SK-N-MC (cell line): ENCODE results near the gene PHKA1.
"Not testable (repeated sequence)": the region's sequence is repeated elsewhere in the genome, so short reads cannot be mapped to it uniquely, and the experiment has no call there.

Experiments used
- DNase-seq: peaks from one replicate; pipeline ENCODE4 v3.0.0-alpha.2; 2011; ENCODE audit warnings: low read depth, low spot score
- H3K27ac ChIP-seq: fragments of 200-600 bp; sonication (generic); 2 replicates; pipeline ENCODE4 v1.5.1; 2016; ENCODE audit warnings: mixed run types
- H3K36me3 ChIP-seq: fragments of 200-600 bp; sonication (generic); 2 replicates; pipeline ENCODE4 v1.6.1; 2017; ENCODE audit warnings: antibody characterized with exemption, low read length, mixed read lengths; ENCODE audit not compliant: insufficient read depth
- H3K4me3 ChIP-seq: fragments of 200-600 bp; sonication (generic); 2 replicates; pipeline ENCODE4 v1.5.1; 2016
- H3K9ac ChIP-seq: fragments of 200-600 bp; sonication (generic); 2 replicates; pipeline ENCODE4 v1.8.0; 2017; ENCODE audit warnings: mixed run types, mixed read lengths; ENCODE audit not compliant: insufficient read length
- H3K9me3 ChIP-seq: fragments of 200-600 bp; sonication (generic); 2 replicates; pipeline ENCODE4 v1.6.1; 2017; ENCODE audit warnings: low read depth, mild to moderate bottlenecking, antibody characterized with exemption, low read length, moderate library complexity, mixed read lengths
- EZH2 ChIP-seq: fragments of 200-600 bp; sonication (generic); IDR thresholded peaks from one replicate; pipeline ENCODE4 v1.6.1; 2017; ENCODE audit warnings: antibody characterized with exemption
- FOXP2 ChIP-seq: optimal IDR thresholded peaks from 2 replicates; pipeline ENCODE3; 2011; ENCODE audit warnings: mild to moderate bottlenecking, moderate library complexity; ENCODE audit not compliant: insufficient read depth; ENCODE audit errors: extremely low read length, control extremely low read depth
- POLR2AphosphoS5 ChIP-seq: IDR thresholded peaks from 2 replicates; pipeline ENCODE4 v1.6.1; 2012; ENCODE audit warnings: mild to moderate bottlenecking, low read depth, low read length, borderline replicate concordance

The PHKA1 gene

GRCh38 chrX:72620550-72621145, 93.5 kb downstream of the PHKA1 start:
- H3K9ac ChIP-seq: no peak overlapping the region
- no peaks in the 10 kb centered on the region for H3K36me3 ChIP-seq
- H3K4me3 ChIP-seq: no peak overlapping the region
- no peak for TF ChIP-seq POLR2AphosphoS5
- no peak for TF ChIP-seq EZH2
- no peak for TF ChIP-seq FOXP2
- no peak overlapping the region for H3K27ac ChIP-seq
- DNase-seq: no peak
- no peaks in the 10 kb centered on the region for H3K9me3 ChIP-seq

GRCh38 chrX:72609313-72609712, 104.8 kb downstream of the PHKA1 start:
- Histone ChIP-seq H3K9ac (no peak overlapping the region), H3K36me3 (no peaks in the 10 kb centered on the region), H3K9me3 (no peaks in the 10 kb centered on the region), H3K27ac (no peak overlapping the region), H3K4me3 (no peak overlapping the region)
- no peak for DNase-seq
- no peak for TF ChIP-seq EZH2
- TF ChIP-seq FOXP2: no peak
- no peak for TF ChIP-seq POLR2AphosphoS5

GRCh38 chrX:72604705-72605104, 109.4 kb downstream of the PHKA1 start:
- Histone ChIP-seq H3K36me3 (no peaks in the 10 kb centered on the region), H3K9ac (no peak overlapping the region), H3K27ac (no peak overlapping the region), H3K9me3 (no peaks in the 10 kb centered on the region), H3K4me3 (no peak overlapping the region)
- no peak for DNase-seq
- no peak for TF ChIP-seq EZH2
- no peak for TF ChIP-seq POLR2AphosphoS5
- TF ChIP-seq FOXP2: no peak

- no peak overlapping the region for H3K27ac ChIP-seq
- H3K9me3 ChIP-seq: no peaks in the 10 kb centered on the region
- DNase-seq: no peak
- no peaks in the 10 kb centered on the region for H3K36me3 ChIP-seq
- H3K4me3 ChIP-seq: no peak overlapping the region
- no peak overlapping the region for H3K9ac ChIP-seq
- TF ChIP-seq EZH2 (no peak), POLR2AphosphoS5 (no peak), FOXP2 (no peak)
Measured at GRCh38 chrX:72604112-72604511, 110.0 kb downstream of the PHKA1 start.

- H3K36me3 ChIP-seq, H3K27ac ChIP-seq, H3K4me3 ChIP-seq, H3K9me3 ChIP-seq, DNase-seq, H3K9ac ChIP-seq: not testable (repeated sequence)
Measured at GRCh38 chrX:72591038-72591437, 123.1 kb downstream of the PHKA1 start.

GRCh38 chrX:72584163-72584562, 129.9 kb downstream of the PHKA1 start:
- TF ChIP-seq EZH2 (no peak), POLR2AphosphoS5 (no peak), FOXP2 (no peak)
- Histone ChIP-seq H3K36me3 (no peaks in the 10 kb centered on the region), H3K9me3 (no peaks in the 10 kb centered on the region), H3K9ac (no peak overlapping the region), H3K27ac (no peak overlapping the region), H3K4me3 (no peak overlapping the region)
- DNase-seq: no peak

- Histone ChIP-seq H3K27ac (no peak overlapping the region), H3K4me3 (no peak overlapping the region), H3K36me3 (no peaks in the 10 kb centered on the region), H3K9me3 (no peaks in the 10 kb centered on the region), H3K9ac (no peak overlapping the region)
- TF ChIP-seq FOXP2: no peak
- no peak for TF ChIP-seq EZH2
- TF ChIP-seq POLR2AphosphoS5: no peak
- no peak for DNase-seq
Measured at GRCh38 chrX:72576141-72576894, 137.8 kb downstream of the PHKA1 start.

GRCh38 chrX:72573158-72573511, 141.0 kb downstream of the PHKA1 start:
- TF ChIP-seq FOXP2 (no peak), EZH2 (no peak), POLR2AphosphoS5 (no peak)
- no peak for DNase-seq
- peaks cover 5% of the 10 kb centered on the region; the same call in 1 of the 2 replicates for H3K36me3 ChIP-seq
- no peaks in the 10 kb centered on the region for H3K9me3 ChIP-seq
- no peak overlapping the region for H3K27ac ChIP-seq
- H3K4me3 ChIP-seq: peak overlapping the region; percentile 79
- H3K9ac ChIP-seq: no peak overlapping the region
